ENCODE data around the gene TMEM209.

DNA sequence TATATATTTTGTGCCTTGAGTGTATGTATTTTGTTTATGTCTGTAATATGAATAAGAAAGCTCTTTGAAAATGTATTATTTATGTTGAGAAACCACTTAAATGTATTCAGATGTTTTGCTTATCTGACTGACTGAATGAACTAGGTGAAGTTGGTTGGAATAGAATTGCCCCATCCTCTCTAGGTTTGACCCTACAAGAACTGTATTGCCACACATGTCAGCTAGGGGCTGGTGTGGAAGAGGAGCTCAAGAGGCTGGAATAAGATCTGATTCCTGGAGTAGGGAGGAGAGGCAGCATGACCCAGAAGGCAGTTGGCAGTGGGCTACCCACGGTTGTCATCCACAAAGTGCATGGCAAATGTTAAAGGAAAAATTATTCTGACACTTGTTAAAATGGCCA lies 11.5 kb upstream of the TMEM209 start:
- TF ChIP-seq, protein P1, sequence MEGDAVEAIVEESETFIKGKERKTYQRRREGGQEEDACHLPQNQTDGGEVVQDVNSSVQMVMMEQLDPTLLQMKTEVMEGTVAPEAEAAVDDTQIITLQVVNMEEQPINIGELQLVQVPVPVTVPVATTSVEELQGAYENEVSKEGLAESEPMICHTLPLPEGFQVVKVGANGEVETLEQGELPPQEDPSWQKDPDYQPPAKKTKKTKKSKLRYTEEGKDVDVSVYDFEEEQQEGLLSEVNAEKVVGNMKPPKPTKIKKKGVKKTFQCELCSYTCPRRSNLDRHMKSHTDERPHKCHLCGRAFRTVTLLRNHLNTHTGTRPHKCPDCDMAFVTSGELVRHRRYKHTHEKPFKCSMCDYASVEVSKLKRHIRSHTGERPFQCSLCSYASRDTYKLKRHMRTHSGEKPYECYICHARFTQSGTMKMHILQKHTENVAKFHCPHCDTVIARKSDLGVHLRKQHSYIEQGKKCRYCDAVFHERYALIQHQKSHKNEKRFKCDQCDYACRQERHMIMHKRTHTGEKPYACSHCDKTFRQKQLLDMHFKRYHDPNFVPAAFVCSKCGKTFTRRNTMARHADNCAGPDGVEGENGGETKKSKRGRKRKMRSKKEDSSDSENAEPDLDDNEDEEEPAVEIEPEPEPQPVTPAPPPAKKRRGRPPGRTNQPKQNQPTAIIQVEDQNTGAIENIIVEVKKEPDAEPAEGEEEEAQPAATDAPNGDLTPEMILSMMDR (IDR thresholded peaks at IDR 0.05; ENCODE audit: low read length) = peak; percentile 9; the same call in 1 of the 2 replicates
- TF ChIP-seq EZH2 (IDR thresholded peaks at IDR 0.05; ENCODE audit: borderline replicate concordance, low read length) = no peak
